SK-N-SH (cell line): ENCODE data around the gene CDC14B. TPM values are rescaled to one million over a fixed set of nuclear protein-coding genes. Genes with fewer than 3 reads are reported as not detected.
A peak's percentile ranks its signal among the peaks of the same experiment; 100 is the strongest.
"Not testable (repeated sequence)": the region's sequence is repeated elsewhere in the genome, so short reads cannot be mapped to it uniquely, and the experiment has no call there.

Source experiments
- CTCF ChIA-PET: fragments of 300-600, 350-600 bp; formaldehyde crosslinking; extraction: SDS; loops from one replicate; lab custom pipeline; 2021; lab: Yijun Ruan, JAX
- POLR2A ChIA-PET: fragments of 350-600 bp; sonication (Branson Sonifier 250); formaldehyde crosslinking; extraction: SDS; loops from one replicate; lab custom pipeline; 2020; ENCODE audit warnings: antibody characterized with exemption, inconsistent platforms; lab: Yijun Ruan, JAX
- DNase-seq: peaks from one replicate; pipeline ENCODE4 v3.0.0; 2012
- H2AFZ ChIP-seq: fragments of 200-600 bp; sonication (generic); 2 replicates; pipeline ENCODE4 v1.8.1; 2016; ENCODE audit warnings: antibody characterized with exemption, mild to moderate bottlenecking, low read depth
- H3F3A ChIP-seq: fragments of 200-600 bp; sonication (generic); replicated peaks from 2 replicates; pipeline ENCODE3; 2016; ENCODE audit warnings: antibody characterized with exemption, mild to moderate bottlenecking; ENCODE audit not compliant: insufficient read depth
- H3K27ac ChIP-seq, 2 experiments: fragments of 200-500 bp in 1 of 2; fragments of 200-600 bp in 1 of 2; sonication (Bioruptor generic) in 1 of 2; sonication (generic), shearing (Covaris generic) in 1 of 2; 2 replicates each; pipeline versions ENCODE4 v1.5.1 to v1.6.1; 2014 to 2016; ENCODE audit warnings: low read depth in 2 of 2, inconsistent platforms in 1 of 2, low read length in 1 of 2, mild to moderate bottlenecking in 1 of 2, mixed read lengths in 1 of 2
- H3K27me3 ChIP-seq: fragments of 200-600 bp; sonication (generic), shearing (Covaris generic); 2 replicates; pipeline ENCODE4 v1.6.1; 2016; ENCODE audit warnings: mixed run types; ENCODE audit not compliant: insufficient read depth
- H3K36me3 ChIP-seq, 2 experiments: fragments of 200-500 bp in 1 of 2; fragments of 200-600 bp in 1 of 2; sonication (Bioruptor generic) in 1 of 2; sonication (generic) in 1 of 2; replicated peaks in 1 of 2; 2 replicates each; pipeline versions ENCODE3 to v1.5.1; 2014 to 2016; ENCODE audit warnings: low read length in 1 of 2, mild to moderate bottlenecking in 1 of 2; ENCODE audit not compliant: insufficient read depth in 2 of 2, control insufficient read depth in 1 of 2
- H3K4me1 ChIP-seq, 2 experiments: fragments of 200-500 bp in 1 of 2; fragments of 200-600 bp in 1 of 2; sonication (Bioruptor generic) in 1 of 2; sonication (generic), shearing (Covaris generic) in 1 of 2; 2 replicates each; pipeline versions ENCODE4 v1.5.1 to v1.6.1; 2014 to 2016; ENCODE audit warnings: low read depth in 1 of 2, low read length in 1 of 2, mixed run types in 1 of 2; ENCODE audit not compliant: insufficient read depth in 2 of 2, control insufficient read depth in 1 of 2
- H3K4me2 ChIP-seq: fragments of 200-600 bp; sonication (generic), shearing (Covaris generic); 2 replicates; pipeline ENCODE4 v1.6.1; 2017; ENCODE audit warnings: mixed run types
- H3K4me3 ChIP-seq, 2 experiments: fragments of 200-500 bp in 1 of 2; fragments of 200-600 bp in 1 of 2; sonication (Bioruptor generic) in 1 of 2; sonication (generic), shearing (Covaris generic) in 1 of 2; 2 replicates each; pipeline versions ENCODE4 v1.5.1 to v1.8.1; 2014 to 2016; ENCODE audit warnings: low read depth in 2 of 2, inconsistent platforms in 1 of 2, low read length in 1 of 2, mild to moderate bottlenecking in 1 of 2, mixed read lengths in 1 of 2, moderate library complexity in 1 of 2
- H3K79me2 ChIP-seq: fragments of 200-600 bp; sonication (generic); 2 replicates; pipeline ENCODE4 v1.8.1; 2017; ENCODE audit warnings: mild to moderate bottlenecking; ENCODE audit not compliant: insufficient read depth
- H3K9ac ChIP-seq: fragments of 200-600 bp; sonication (generic); 2 replicates; pipeline ENCODE4 v1.6.1; 2017; ENCODE audit warnings: mixed run types
- H3K9me2 ChIP-seq: fragments of 200-600 bp; sonication (generic); 2 replicates; pipeline ENCODE4 v1.6.1; 2017; ENCODE audit warnings: mixed run types
- H3K9me3 ChIP-seq: fragments of 200-600 bp; sonication (generic); 2 replicates; pipeline ENCODE4 v1.6.1; 2017; ENCODE audit warnings: mixed run types, mild to moderate bottlenecking, moderate library complexity
- H4K20me1 ChIP-seq: fragments of 200-600 bp; sonication (generic); 2 replicates; pipeline ENCODE4 v1.6.1; 2017; ENCODE audit warnings: mild to moderate bottlenecking, mixed run types; ENCODE audit not compliant: insufficient read depth
- CHD2 ChIP-seq: fragments of 150-350 bp; IDR thresholded peaks from 2 replicates; pipeline ENCODE4 v1.6.1; 2018; ENCODE audit warnings: low read length; ENCODE audit not compliant: partially characterized antibody
- EP300 ChIP-seq, 2 experiments: IDR thresholded peaks; 2 replicates each; pipeline versions ENCODE4 v1.4.0 to v1.6.1; 2012; ENCODE audit warnings: borderline replicate concordance in 1 of 2, low read depth in 1 of 2, low read length in 1 of 2
- FOXJ3 ChIP-seq: sonication (generic); formaldehyde crosslinking; IDR thresholded peaks from 2 replicates; pipeline ENCODE4 v1.5.1; 2020; ENCODE audit warnings: mild to moderate bottlenecking, missing genetic modification reagents
- FOXM1 ChIP-seq: IDR thresholded peaks from 2 replicates; pipeline ENCODE4 v1.4.0; 2012; ENCODE audit warnings: low read depth, mild to moderate bottlenecking
- GATA2 ChIP-seq: sonication (generic); formaldehyde crosslinking; IDR thresholded peaks from 2 replicates; pipeline ENCODE4 v1.5.0; 2020; ENCODE audit warnings: mild to moderate bottlenecking, missing genetic modification reagents
- JUND ChIP-seq: IDR thresholded peaks from 2 replicates; pipeline ENCODE4 v1.4.0; 2012
- POLR2AphosphoS5 ChIP-seq: IDR thresholded peaks from 2 replicates; pipeline ENCODE4 v1.6.1; 2012; ENCODE audit warnings: low read depth, low read length
- RAD21 ChIP-seq: IDR thresholded peaks from 2 replicates; pipeline ENCODE4 v1.6.1; 2012; ENCODE audit warnings: mild to moderate bottlenecking, low read length
- RFX5 ChIP-seq: IDR thresholded peaks from 2 replicates; pipeline ENCODE4 v1.6.1; 2012; ENCODE audit warnings: mild to moderate bottlenecking, improper control_type of control experiment, low read length
- SIN3A ChIP-seq: IDR thresholded peaks from 2 replicates; pipeline ENCODE4 v1.6.1; 2012; ENCODE audit warnings: low read depth, mild to moderate bottlenecking, low read length, moderate library complexity, borderline replicate concordance
- SMC3 ChIP-seq: IDR thresholded peaks from 2 replicates; pipeline ENCODE4 v1.6.1; 2012; ENCODE audit warnings: low read depth, low read length, improper control_type of control experiment
- TEAD4 ChIP-seq: IDR thresholded peaks from 2 replicates; pipeline ENCODE4 v1.4.0; 2012; ENCODE audit warnings: mild to moderate bottlenecking, borderline replicate concordance; ENCODE audit not compliant: insufficient read depth
- YY1 ChIP-seq: IDR thresholded peaks from 2 replicates; pipeline ENCODE4 v1.4.0; 2012; ENCODE audit warnings: low read depth, mild to moderate bottlenecking
- WGBS: methylation state at CpG from one replicate; pipeline ENCODE4 v1.1.6; 2017; ENCODE audit warnings: low lambda C conversion rate; 5-methylcytosine and 5-hydroxymethylcytosine counted together
- polyA plus RNA-seq, 3 experiments: library from polyadenylated mRNA; depleted of rRNA; stranded (reverse); fragments of >200 nt; gene quantifications; 2 replicates each; pipeline ENCODE4 v1.2.3, GENCODE V29; 2012
- TF ChIP-seq, protein P1 (sequence below): fragments of 200-600 bp; sonication (generic); IDR thresholded peaks from 2 replicates; pipeline ENCODE4 v1.6.1; 2017; ENCODE audit warnings: antibody characterized with exemption, mild to moderate bottlenecking, moderate library complexity
- TF ChIP-seq, protein P2 (sequence below): IDR thresholded peaks from 2 replicates; pipeline ENCODE4; 2012
- TF ChIP-seq, protein P3 (sequence below): fragments of 150-350 bp; IDR thresholded peaks from 2 replicates; pipeline ENCODE4 v1.6.1; 2017; ENCODE audit warnings: antibody characterized with exemption, low read length, low read depth, borderline replicate concordance

The CDC14B gene
- polyA plus RNA-seq, 1 of the 3 experiments (the other 2 are of a cell fraction) = 10.1 TPM

DNA sequence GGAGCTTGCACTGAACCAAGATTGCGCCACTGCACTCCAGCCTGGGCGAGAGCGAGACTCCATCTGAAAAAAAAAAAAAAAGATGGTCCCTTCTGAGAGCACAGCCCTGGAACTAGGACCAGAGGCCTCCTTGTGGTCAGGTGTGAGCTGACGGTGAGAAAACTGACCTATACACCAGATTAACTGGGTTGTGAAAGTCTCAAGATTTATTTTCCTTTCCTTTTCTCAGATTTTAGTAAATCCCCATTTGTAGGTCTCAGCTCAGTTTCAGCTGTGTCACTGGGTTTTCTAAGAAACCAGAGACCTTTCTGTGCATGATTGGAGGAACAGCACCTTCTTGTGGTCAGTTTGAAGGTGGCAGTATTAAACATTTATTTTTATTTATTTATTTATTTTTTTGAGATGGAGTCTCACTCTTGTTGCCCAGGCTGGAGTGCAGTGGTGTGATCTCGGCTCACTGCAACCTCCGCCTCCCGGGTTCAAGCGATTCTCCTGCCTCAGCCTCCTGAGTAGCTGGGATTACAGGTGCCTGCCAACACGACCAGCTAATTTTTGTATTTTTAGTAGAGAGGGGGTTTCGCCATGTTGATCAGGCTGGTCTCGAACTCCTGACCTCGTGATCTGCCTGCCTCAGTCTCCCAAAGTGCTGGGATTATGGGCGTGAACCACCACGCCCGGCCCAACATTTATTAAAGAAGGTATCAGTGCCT is 47.2 kb upstream of the CDC14B start:
- H3F3A ChIP-seq, H3K9me3 ChIP-seq, H3K4me2 ChIP-seq, H3K27ac ChIP-seq, H3K27me3 ChIP-seq, POLR2A ChIA-PET, H3K79me2 ChIP-seq, H3K9ac ChIP-seq, H3K36me3 ChIP-seq, H3K9me2 ChIP-seq, H3K4me3 ChIP-seq, H3K4me1 ChIP-seq, H4K20me1 ChIP-seq: not testable (repeated sequence)
- CTCF ChIA-PET = interaction anchor here (0.6 to 5.8 kb wide), 41 partner anchors 8 to 1361 kb away, joined by 3 to 80 read pairs (median 3); partner anchors contain the start of genes HABP4 and PRXL2C
- WGBS = 67% methylated on average over 12 of the region's 15 CpGs
- TF ChIP-seq SMC3 (peak; percentile 51), RAD21 (peak; percentile 81)
- TF ChIP-seq, protein P1, sequence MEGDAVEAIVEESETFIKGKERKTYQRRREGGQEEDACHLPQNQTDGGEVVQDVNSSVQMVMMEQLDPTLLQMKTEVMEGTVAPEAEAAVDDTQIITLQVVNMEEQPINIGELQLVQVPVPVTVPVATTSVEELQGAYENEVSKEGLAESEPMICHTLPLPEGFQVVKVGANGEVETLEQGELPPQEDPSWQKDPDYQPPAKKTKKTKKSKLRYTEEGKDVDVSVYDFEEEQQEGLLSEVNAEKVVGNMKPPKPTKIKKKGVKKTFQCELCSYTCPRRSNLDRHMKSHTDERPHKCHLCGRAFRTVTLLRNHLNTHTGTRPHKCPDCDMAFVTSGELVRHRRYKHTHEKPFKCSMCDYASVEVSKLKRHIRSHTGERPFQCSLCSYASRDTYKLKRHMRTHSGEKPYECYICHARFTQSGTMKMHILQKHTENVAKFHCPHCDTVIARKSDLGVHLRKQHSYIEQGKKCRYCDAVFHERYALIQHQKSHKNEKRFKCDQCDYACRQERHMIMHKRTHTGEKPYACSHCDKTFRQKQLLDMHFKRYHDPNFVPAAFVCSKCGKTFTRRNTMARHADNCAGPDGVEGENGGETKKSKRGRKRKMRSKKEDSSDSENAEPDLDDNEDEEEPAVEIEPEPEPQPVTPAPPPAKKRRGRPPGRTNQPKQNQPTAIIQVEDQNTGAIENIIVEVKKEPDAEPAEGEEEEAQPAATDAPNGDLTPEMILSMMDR = peak; percentile 88
- peak overlapping the region; percentile 45; the same call in 1 of the 2 replicates for H2AFZ ChIP-seq
- DNase-seq = peak; percentile 61

DNA sequence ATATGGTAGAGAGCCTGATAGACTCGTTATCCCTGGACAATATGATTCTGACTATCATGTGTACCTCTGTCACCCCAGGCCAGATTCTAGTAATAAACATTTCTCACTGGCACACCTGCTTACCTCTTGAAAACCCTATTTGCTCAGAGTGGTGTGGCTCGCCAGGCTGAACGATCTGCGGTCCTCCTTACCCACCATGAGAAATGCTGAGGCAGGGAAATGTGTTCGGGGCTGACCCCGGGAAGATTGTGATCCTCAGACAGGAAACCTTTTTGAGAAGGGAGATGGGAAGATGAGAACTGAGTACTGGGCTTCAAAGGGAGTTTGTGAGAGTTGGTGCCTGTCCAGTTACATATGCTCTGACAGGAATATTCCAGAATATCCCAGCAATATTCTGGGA is 46.1 kb upstream of the CDC14B start:
- TF ChIP-seq, protein P2, sequence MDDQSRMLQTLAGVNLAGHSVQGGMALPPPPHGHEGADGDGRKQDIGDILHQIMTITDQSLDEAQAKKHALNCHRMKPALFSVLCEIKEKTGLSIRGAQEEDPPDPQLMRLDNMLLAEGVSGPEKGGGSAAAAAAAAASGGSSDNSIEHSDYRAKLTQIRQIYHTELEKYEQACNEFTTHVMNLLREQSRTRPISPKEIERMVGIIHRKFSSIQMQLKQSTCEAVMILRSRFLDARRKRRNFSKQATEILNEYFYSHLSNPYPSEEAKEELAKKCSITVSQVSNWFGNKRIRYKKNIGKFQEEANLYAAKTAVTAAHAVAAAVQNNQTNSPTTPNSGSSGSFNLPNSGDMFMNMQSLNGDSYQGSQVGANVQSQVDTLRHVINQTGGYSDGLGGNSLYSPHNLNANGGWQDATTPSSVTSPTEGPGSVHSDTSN = no peak
- no peak for TF ChIP-seq EP300 (IDR thresholded peaks at IDR 0.05; ENCODE audit: borderline replicate concordance in 1 of 2, low read depth in 1 of 2, low read length in 1 of 2)
- TF ChIP-seq SIN3A = no peak
- TF ChIP-seq GATA2 = no peak
- TF ChIP-seq FOXM1 = no peak
- TF ChIP-seq TEAD4 = no peak
- TF ChIP-seq, protein P3, sequence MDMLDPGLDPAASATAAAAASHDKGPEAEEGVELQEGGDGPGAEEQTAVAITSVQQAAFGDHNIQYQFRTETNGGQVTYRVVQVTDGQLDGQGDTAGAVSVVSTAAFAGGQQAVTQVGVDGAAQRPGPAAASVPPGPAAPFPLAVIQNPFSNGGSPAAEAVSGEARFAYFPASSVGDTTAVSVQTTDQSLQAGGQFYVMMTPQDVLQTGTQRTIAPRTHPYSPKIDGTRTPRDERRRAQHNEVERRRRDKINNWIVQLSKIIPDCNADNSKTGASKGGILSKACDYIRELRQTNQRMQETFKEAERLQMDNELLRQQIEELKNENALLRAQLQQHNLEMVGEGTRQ = no peak
- no peak for TF ChIP-seq FOXJ3
- TF ChIP-seq RAD21 = no peak
- TF ChIP-seq YY1 = no peak
- no peak for TF ChIP-seq JUND
- no peak for TF ChIP-seq CHD2
- no peak for TF ChIP-seq POLR2AphosphoS5
- TF ChIP-seq RFX5 = no peak
- Histone ChIP-seq H3K27ac (no peak overlapping the region), H3K79me2 (no peaks in the 10 kb centered on the region), H3K9me2 (no peaks in the 10 kb centered on the region), H3K9me3 (no peaks in the 10 kb centered on the region), H3K9ac (no peak overlapping the region), H3K4me1 (no peaks in the 10 kb centered on the region), H4K20me1 (no peaks in the 10 kb centered on the region), H3K27me3 (no peaks in the 10 kb centered on the region), H3K4me3 (no peak overlapping the region), H2AFZ (no peak overlapping the region), H3K36me3 (no peaks in the 10 kb centered on the region), H3F3A (peaks cover 4% of the 10 kb centered on the region), H3K4me2 (no peak overlapping the region)
- no peak for DNase-seq
- WGBS = 86% methylated on average over 6 of the region's 6 CpGs
- ChIA-PET CTCF (interaction anchor here (0.6 to 5.8 kb wide), 12 partner anchors 10 to 445 kb away, joined by 3 to 80 read pairs (median 6); partner anchors contain the start of gene PRXL2C), POLR2A (no interaction called here)
